ENCODE data around the gene C2CD2. TPM values are rescaled to one million over a fixed set of nuclear protein-coding genes. Genes with fewer than 3 reads are reported as not detected.

C2CD2 gene
- total RNA-seq, 4 donors from 2014 or later = 9.5 to 37.5 (median 18.3) TPM

DNA sequence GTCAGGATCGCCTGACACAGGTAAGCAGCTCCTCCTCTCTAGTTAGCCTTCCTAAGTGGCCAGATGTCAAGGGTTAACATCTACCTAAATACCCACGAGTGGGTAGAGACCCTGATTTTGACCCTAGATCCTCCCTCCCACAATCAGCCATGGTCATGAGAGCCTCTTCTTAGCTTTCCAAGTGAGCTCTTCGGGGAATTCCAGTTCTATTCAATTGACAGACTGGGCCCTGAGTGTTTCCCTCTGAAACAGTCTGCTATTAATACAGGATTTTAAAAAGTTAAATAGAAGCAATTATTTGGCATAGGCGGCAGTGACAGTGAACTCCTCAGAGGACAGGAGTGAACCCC, 28.1 kb downstream of the C2CD2 start:
- TF ChIP-seq POLR2A (IDR thresholded peaks at IDR 0.05) = no peak
- TF ChIP-seq, protein P1, sequence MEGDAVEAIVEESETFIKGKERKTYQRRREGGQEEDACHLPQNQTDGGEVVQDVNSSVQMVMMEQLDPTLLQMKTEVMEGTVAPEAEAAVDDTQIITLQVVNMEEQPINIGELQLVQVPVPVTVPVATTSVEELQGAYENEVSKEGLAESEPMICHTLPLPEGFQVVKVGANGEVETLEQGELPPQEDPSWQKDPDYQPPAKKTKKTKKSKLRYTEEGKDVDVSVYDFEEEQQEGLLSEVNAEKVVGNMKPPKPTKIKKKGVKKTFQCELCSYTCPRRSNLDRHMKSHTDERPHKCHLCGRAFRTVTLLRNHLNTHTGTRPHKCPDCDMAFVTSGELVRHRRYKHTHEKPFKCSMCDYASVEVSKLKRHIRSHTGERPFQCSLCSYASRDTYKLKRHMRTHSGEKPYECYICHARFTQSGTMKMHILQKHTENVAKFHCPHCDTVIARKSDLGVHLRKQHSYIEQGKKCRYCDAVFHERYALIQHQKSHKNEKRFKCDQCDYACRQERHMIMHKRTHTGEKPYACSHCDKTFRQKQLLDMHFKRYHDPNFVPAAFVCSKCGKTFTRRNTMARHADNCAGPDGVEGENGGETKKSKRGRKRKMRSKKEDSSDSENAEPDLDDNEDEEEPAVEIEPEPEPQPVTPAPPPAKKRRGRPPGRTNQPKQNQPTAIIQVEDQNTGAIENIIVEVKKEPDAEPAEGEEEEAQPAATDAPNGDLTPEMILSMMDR (IDR thresholded peaks at IDR 0.05) = no peak
- H3K27ac ChIP-seq = peak overlapping the region; percentile 79 to 87
- intact Hi-C loops (cut with DNase I; ENCODE audit: low total_unique reads) = no loop called here
- DNase-seq = no peak
- H3K4me3 ChIP-seq = peak overlapping the region; percentile 17 to 40
- H3K27me3 ChIP-seq = no peaks in the 10 kb centered on the region
- no peaks in the 10 kb centered on the region for H3K4me1 ChIP-seq
- H3K9me3 ChIP-seq = no peaks in the 10 kb centered on the region
- no peaks in the 10 kb centered on the region for H3K36me3 ChIP-seq

DNA sequence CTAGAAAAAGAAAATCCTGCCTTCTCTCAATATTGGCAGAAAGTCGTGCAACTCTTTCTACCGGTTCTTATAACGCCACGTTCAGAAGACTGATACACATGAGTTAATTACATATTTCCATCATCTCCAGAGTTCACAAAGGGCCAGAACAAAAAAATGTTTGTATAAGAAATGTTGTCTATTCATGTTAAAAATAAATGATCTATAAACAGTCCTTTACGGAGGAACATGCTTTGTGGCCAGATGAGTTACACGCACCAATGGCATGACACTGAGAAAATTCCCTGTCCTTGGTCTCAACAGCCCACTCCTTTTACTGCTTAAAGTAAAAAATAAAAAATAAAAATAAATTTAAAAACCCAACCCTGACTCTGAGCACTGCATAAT, 29.5 kb downstream of the C2CD2 start:
- H3K4me1 ChIP-seq = no peaks in the 10 kb centered on the region
- H3K36me3 ChIP-seq = no peaks in the 10 kb centered on the region
- TF ChIP-seq, protein P1 (IDR thresholded peaks at IDR 0.05) = no peak
- TF ChIP-seq POLR2A (IDR thresholded peaks at IDR 0.05) = no peak
- no peak for DNase-seq
- intact Hi-C loops (cut with DNase I; ENCODE audit: low total_unique reads) = no loop called here
- H3K27me3 ChIP-seq = no peaks in the 10 kb centered on the region
- no peak overlapping the region for H3K4me3 ChIP-seq
- peak overlapping the region; percentile 80 to 87 for H3K27ac ChIP-seq
- no peaks in the 10 kb centered on the region for H3K9me3 ChIP-seq

DNA sequence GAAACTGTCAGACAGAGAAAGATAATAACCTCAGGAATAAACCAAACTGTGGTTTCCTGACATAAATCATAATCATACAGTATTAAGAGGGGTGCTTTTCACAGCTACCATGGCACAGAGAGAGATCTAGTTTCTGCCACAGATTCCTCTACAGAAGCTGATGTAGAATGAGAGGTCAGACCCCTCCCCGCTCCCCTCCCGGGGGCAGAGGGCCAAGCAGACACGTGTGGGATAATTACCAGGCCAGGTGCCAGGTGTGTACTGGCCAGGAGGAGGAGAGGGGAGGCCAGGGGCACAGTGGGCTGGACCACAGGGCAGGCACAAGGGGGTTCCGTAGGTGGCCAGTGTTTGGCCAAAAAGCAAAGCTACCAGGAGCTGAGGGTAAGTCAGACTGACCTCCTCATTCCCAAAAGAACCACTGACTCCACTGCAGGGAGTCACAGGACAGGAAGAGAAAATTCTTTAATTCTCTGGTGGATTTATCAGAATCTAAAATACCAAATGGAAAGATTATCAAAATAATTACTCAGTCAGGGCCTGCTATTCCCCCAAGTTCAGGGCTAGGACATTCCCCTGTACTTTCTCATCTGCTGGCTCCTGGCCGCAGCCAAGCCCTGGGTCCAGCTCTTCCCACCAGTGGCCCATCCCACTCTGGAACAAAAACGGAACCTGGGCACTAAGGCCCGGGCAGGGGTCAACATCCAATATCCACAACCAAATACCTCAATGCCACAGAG, 30.0 kb downstream of the C2CD2 start:
- H3K9me3 ChIP-seq = no peaks in the 10 kb centered on the region
- peak overlapping the region; percentile 80 to 87 for H3K27ac ChIP-seq
- H3K27me3 ChIP-seq = no peaks in the 10 kb centered on the region
- H3K36me3 ChIP-seq = no peaks in the 10 kb centered on the region
- intact Hi-C loops (cut with DNase I; ENCODE audit: low total_unique reads) = no loop called here
- H3K4me3 ChIP-seq = no peak overlapping the region
- TF ChIP-seq, protein P1 (IDR thresholded peaks at IDR 0.05) = no peak
- TF ChIP-seq POLR2A (IDR thresholded peaks at IDR 0.05) = no peak
- no peaks in the 10 kb centered on the region for H3K4me1 ChIP-seq
- DNase-seq = peak in 1 of 2 donors; percentile 36

DNA sequence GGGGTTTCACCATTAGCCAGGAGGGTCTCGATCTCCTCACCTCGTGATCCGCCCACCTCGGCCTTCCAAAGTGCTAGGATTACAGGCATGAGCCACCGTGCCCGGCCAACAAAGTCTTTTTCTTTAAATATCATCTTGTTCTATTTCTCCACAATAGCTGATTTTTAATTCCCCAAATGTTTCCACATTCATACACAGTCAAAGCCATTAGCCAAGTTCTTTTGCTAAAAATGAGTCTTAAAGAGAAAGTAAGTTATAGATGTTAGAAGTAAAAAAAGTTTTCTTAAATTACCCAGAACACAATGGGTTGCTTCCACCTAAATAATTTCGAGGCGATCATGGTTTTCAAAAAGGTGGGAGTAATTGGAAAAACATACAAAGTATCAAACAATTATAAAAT, 30.6 kb downstream of the C2CD2 start:
- Histone ChIP-seq H3K27me3 (no peaks in the 10 kb centered on the region), H3K9me3 (no peaks in the 10 kb centered on the region), H3K4me1 (no peaks in the 10 kb centered on the region), H3K4me3 (no peak overlapping the region), H3K36me3 (no peaks in the 10 kb centered on the region), H3K27ac (peak overlapping the region; percentile 80 to 87)
- TF ChIP-seq, protein P1 (IDR thresholded peaks at IDR 0.05) = no peak
- no peak for TF ChIP-seq POLR2A (IDR thresholded peaks at IDR 0.05)
- no peak for DNase-seq
- intact Hi-C loops (cut with DNase I; ENCODE audit: low total_unique reads) = no loop called here

DNA sequence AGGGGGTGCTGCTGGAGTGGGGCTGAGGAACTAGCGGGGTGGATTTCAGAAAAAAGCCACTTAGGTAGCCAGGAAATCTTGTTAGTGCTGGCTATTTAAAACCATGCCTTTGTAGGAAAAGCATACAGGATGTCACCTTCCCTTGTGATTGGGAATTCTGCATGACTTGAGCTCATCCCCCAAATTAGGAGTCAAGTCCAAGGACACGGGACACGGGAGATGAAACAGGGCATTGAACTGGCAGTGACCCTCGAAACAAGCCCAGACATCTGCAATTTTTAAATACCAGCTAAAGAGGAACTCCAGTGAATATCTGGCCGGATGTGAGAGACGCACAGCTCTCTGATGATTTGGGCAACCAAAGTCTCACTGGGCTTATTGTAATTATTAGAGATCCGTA, 32.8 kb downstream of the C2CD2 start:
- no peaks in the 10 kb centered on the region for H3K27me3 ChIP-seq
- TF ChIP-seq, protein P1 (IDR thresholded peaks at IDR 0.05) = no peak
- no peak for TF ChIP-seq POLR2A (IDR thresholded peaks at IDR 0.05)
- DNase-seq = no peak
- intact Hi-C loops (cut with DNase I; ENCODE audit: low total_unique reads) = no loop called here
- no peaks in the 10 kb centered on the region for H3K9me3 ChIP-seq
- no peaks in the 10 kb centered on the region for H3K36me3 ChIP-seq
- no peak overlapping the region for H3K4me3 ChIP-seq
- H3K27ac ChIP-seq = no peak overlapping the region
- H3K4me1 ChIP-seq = no peaks in the 10 kb centered on the region

Measured in uterus (tissue), 4 donors.